H9 (cell line): ENCODE measurements around the gene SLC4A9. TPM values are rescaled to one million over a fixed set of nuclear protein-coding genes. Genes with fewer than 3 reads are reported as not detected.

ENCODE experiments used
- DNase-seq: peaks from one replicate; pipeline ENCODE4 v3.0.0-alpha.2; 2017
- H2AFZ ChIP-seq: one replicate; pipeline ENCODE4 v1.6.1; 2013; ENCODE audit warnings: mild to moderate bottlenecking, low read length, control low read depth, moderate library complexity
- H2AK5ac ChIP-seq: 2 replicates; pipeline ENCODE4 v1.6.1; 2013; ENCODE audit warnings: low read length, control low read depth, mixed read lengths; ENCODE audit not compliant: insufficient read length
- H2BK120ac ChIP-seq: one replicate; pipeline ENCODE4 v1.6.1; 2013; ENCODE audit warnings: low read depth, mild to moderate bottlenecking, low read length, control low read depth, inconsistent platforms; ENCODE audit not compliant: poor library complexity, severe bottlenecking
- H2BK12ac ChIP-seq: 2 replicates; pipeline ENCODE4 v1.6.1; 2013; ENCODE audit warnings: low read length, control low read depth, mixed read lengths, low read depth; ENCODE audit not compliant: insufficient read length
- H2BK15ac ChIP-seq: 2 replicates; pipeline ENCODE4 v1.6.1; 2013; ENCODE audit warnings: low read depth, low read length, control low read depth
- H2BK20ac ChIP-seq: one replicate; pipeline ENCODE4 v1.6.1; 2013; ENCODE audit warnings: low read depth, mild to moderate bottlenecking, low read length, control low read depth, inconsistent platforms; ENCODE audit not compliant: poor library complexity, severe bottlenecking
- H2BK5ac ChIP-seq: 2 replicates; pipeline ENCODE4 v1.6.1; 2013; ENCODE audit warnings: low read length, control low read depth, mixed read lengths; ENCODE audit not compliant: insufficient read length
- H3K14ac ChIP-seq: 2 replicates; pipeline ENCODE4 v1.6.1; 2013; ENCODE audit warnings: low read length, control low read depth; ENCODE audit not compliant: insufficient read depth
- H3K18ac ChIP-seq: 2 replicates; pipeline ENCODE4 v1.6.1; 2013; ENCODE audit warnings: low read depth, mild to moderate bottlenecking, mixed read lengths, low read length, control low read depth; ENCODE audit not compliant: insufficient read length
- H3K23ac ChIP-seq: 2 replicates; pipeline ENCODE4 v1.6.1; 2013; ENCODE audit warnings: low read length, control low read depth, mixed read lengths, low read depth; ENCODE audit not compliant: insufficient read length
- H3K23me2 ChIP-seq: 2 replicates; pipeline ENCODE4 v1.6.1; 2013; ENCODE audit warnings: low read depth, mild to moderate bottlenecking, mixed read lengths, low read length, control low read depth; ENCODE audit not compliant: insufficient read length, poor library complexity, severe bottlenecking
- H3K27ac ChIP-seq: 2 replicates; pipeline ENCODE4 v1.5.1; 2013; ENCODE audit warnings: low read length, control low read depth, mixed read lengths, low read depth; ENCODE audit not compliant: insufficient read length
- H3K27me3 ChIP-seq: 2 replicates; pipeline ENCODE4 v1.6.1; 2013; ENCODE audit warnings: low read length, control low read depth, inconsistent platforms; ENCODE audit not compliant: insufficient read depth
- H3K4ac ChIP-seq: 2 replicates; pipeline ENCODE4 v1.6.1; 2013; ENCODE audit warnings: low read depth, mild to moderate bottlenecking, control low read depth, inconsistent platforms, low read length, moderate library complexity
- H3K4me1 ChIP-seq: 2 replicates; pipeline ENCODE4 v1.6.1; 2013; ENCODE audit warnings: low read length, control low read depth, inconsistent platforms; ENCODE audit not compliant: insufficient read depth
- H3K4me2 ChIP-seq: 2 replicates; pipeline ENCODE4 v1.6.1; 2013; ENCODE audit warnings: low read length, control low read depth, mixed read lengths; ENCODE audit not compliant: insufficient read length, insufficient read depth
- H3K56ac ChIP-seq: 2 replicates; pipeline ENCODE4 v1.6.1; 2013; ENCODE audit warnings: low read depth, mild to moderate bottlenecking, mixed read lengths, low read length, control low read depth; ENCODE audit not compliant: insufficient read length
- H3K79me1 ChIP-seq: 2 replicates; pipeline ENCODE4 v1.6.1; 2013; ENCODE audit warnings: low read depth, mild to moderate bottlenecking, moderate library complexity, low read length, control low read depth, inconsistent platforms; ENCODE audit not compliant: insufficient read depth, poor library complexity, severe bottlenecking
- H3K79me2 ChIP-seq: 2 replicates; pipeline ENCODE4 v1.6.1; 2013; ENCODE audit warnings: low read length, control low read depth, inconsistent platforms; ENCODE audit not compliant: insufficient read depth
- H3K9ac ChIP-seq: 2 replicates; pipeline ENCODE4 v1.6.1; 2013; ENCODE audit warnings: low read length, control low read depth, mixed read lengths; ENCODE audit not compliant: insufficient read length; ENCODE audit errors: extremely low read depth
- H3K9me3 ChIP-seq: one replicate; pipeline ENCODE4 v1.6.1; 2013; ENCODE audit warnings: low read depth, low read length, inconsistent platforms; ENCODE audit not compliant: control insufficient read depth
- H3T11ph ChIP-seq: one replicate; pipeline ENCODE4 v1.6.1; 2013; ENCODE audit warnings: mild to moderate bottlenecking, low read length, control low read depth, inconsistent platforms
- H4K20me1 ChIP-seq: one replicate; pipeline ENCODE4 v1.6.1; 2013; ENCODE audit not compliant: control insufficient read depth, insufficient read length, insufficient read depth
- H4K5ac ChIP-seq: 2 replicates; pipeline ENCODE4 v1.6.1; 2013; ENCODE audit warnings: low read depth, mild to moderate bottlenecking, mixed read lengths, low read length, control low read depth; ENCODE audit not compliant: insufficient read length
- H4K8ac ChIP-seq: replicated peaks from 2 replicates; pipeline ENCODE4 v1.6.1; 2013; ENCODE audit warnings: low read length, control low read depth, mixed read lengths, low read depth; ENCODE audit not compliant: insufficient read length
- H4K91ac ChIP-seq: 2 replicates; pipeline ENCODE4 v1.6.1; 2013; ENCODE audit warnings: low read depth, mild to moderate bottlenecking, moderate library complexity, mixed read lengths, low read length, control low read depth; ENCODE audit not compliant: insufficient read length
- H3K27ac Mint-ChIP-seq, 3 experiments: 2 replicates in 2 of 3; 3 replicates in 1 of 3; pipeline ENCODE4 v1.8.0; 2020 to 2021; ENCODE audit warnings: mixed read lengths in 3 of 3, mild to moderate bottlenecking in 1 of 3, moderate library complexity in 1 of 3
- H3K27me3 Mint-ChIP-seq: 2 replicates; pipeline ENCODE4 v1.8.0; 2021; ENCODE audit warnings: low read depth, mild to moderate bottlenecking, moderate library complexity, mixed read lengths
- H3K36me3 Mint-ChIP-seq, 3 experiments: 2 replicates in 2 of 3; 3 replicates in 1 of 3; pipeline ENCODE4 v1.8.0; 2020 to 2021; ENCODE audit warnings: low read depth in 3 of 3, mixed read lengths in 3 of 3; ENCODE audit not compliant: insufficient read depth in 1 of 3
- H3K4me1 Mint-ChIP-seq, 2 experiments: 2 replicates each; pipeline ENCODE4 v1.8.0; 2020; ENCODE audit warnings: mixed read lengths in 2 of 2
- H3K4me3 Mint-ChIP-seq, 2 experiments: 2 replicates in 1 of 2; 3 replicates in 1 of 2; pipeline ENCODE4 v1.8.0; 2020 to 2021; ENCODE audit warnings: mild to moderate bottlenecking in 2 of 2, mixed read lengths in 2 of 2, moderate library complexity in 1 of 2
- H3K9me3 Mint-ChIP-seq, 2 experiments: 2 replicates in 1 of 2; 3 replicates in 1 of 2; pipeline ENCODE4 v1.8.0; 2020; ENCODE audit warnings: mild to moderate bottlenecking in 2 of 2, mixed read lengths in 2 of 2, moderate library complexity in 1 of 2
- CTCF ChIP-seq: fragments of 200-600 bp; sonication (generic); conservative IDR thresholded peaks from 3 replicates; pipeline ENCODE4 v1.8.0; 2021; ENCODE audit warnings: antibody characterized with exemption, mild to moderate bottlenecking
- WGBS: extraction: QIAGEN DNeasy Blood & Tissue Kit; methylation state at CpG from one replicate; pipeline ENCODE4 v1.1.7; 2013; ENCODE audit warnings: missing lambda C conversion rate, low lambda C conversion rate, mixed read lengths; ENCODE audit not compliant: insufficient read length; ENCODE audit errors: extremely low coverage; 5-methylcytosine and 5-hydroxymethylcytosine counted together
- total RNA-seq: library from RNA; stranded (reverse); gene quantifications from 2 replicates; pipeline ENCODE4 v1.2.1, GENCODE V29; 2021

Gene SLC4A9
- total RNA-seq, 1 experiment from 2014 or later = 0.07 TPM

- Histone ChIP-seq H3K4me1 (no peaks in the 10 kb centered on the region; the same call in 1 of the 2 replicates), H2BK20ac (no peak overlapping the region), H3K14ac (no peak overlapping the region), H3K79me2 (no peaks in the 10 kb centered on the region), H3K18ac (no peak overlapping the region), H3K9ac (no peak overlapping the region), H2BK15ac (no peak overlapping the region), H2BK120ac (no peak overlapping the region), H4K8ac (no peak overlapping the region), H3K27me3 (no peaks in the 10 kb centered on the region), H3K4me2 (no peak overlapping the region), H3K4ac (no peak overlapping the region), H3T11ph (no peak overlapping the region), H2AK5ac (no peak overlapping the region), H3K56ac (no peak overlapping the region), H4K20me1 (no peaks in the 10 kb centered on the region), H2BK5ac (no peak overlapping the region), H2BK12ac (no peak overlapping the region), H3K27ac (no peak overlapping the region), H3K79me1 (no peaks in the 10 kb centered on the region), H3K9me3 (no peaks in the 10 kb centered on the region), H3K23ac (no peak overlapping the region), H4K5ac (no peak overlapping the region), H2AFZ (no peak overlapping the region), H3K23me2 (no peaks in the 10 kb centered on the region), H4K91ac (no peak overlapping the region)
- no peak overlapping the region for H3K27ac Mint-ChIP-seq
- no peak for TF ChIP-seq CTCF
- WGBS = no CpG with 5 or more reads among the region's 7 CpGs
- H3K4me1 Mint-ChIP-seq = peaks cover 7 to 19% of the 10 kb centered on the region in 2 experiments; a peak in 3 of 4 replicates
- H3K36me3 Mint-ChIP-seq = no peaks in the 10 kb centered on the region
- no peak for DNase-seq
- H3K9me3 Mint-ChIP-seq = no peaks in the 10 kb centered on the region; a peak in 1 of 5 replicates
- H3K27me3 Mint-ChIP-seq = peaks cover 13% of the 10 kb centered on the region
- no peak overlapping the region for H3K4me3 Mint-ChIP-seq
Observed at GRCh38 chr5:140355546-140355945, 4.4 kb upstream of the SLC4A9 start.
